Osteocyte (in vitro differentiated cells): ENCODE data around the gene SH2D2A. TPM values are rescaled to one million over a fixed set of nuclear protein-coding genes. Genes with fewer than 3 reads are reported as not detected.

Experiments
- DNase-seq: peaks from one replicate; pipeline ENCODE4 v3.0.0; 2021; ENCODE audit warnings: mixed read lengths; ENCODE audit not compliant: unreplicated experiment; ENCODE audit errors: extremely low spot score
- H3K27ac Mint-ChIP-seq: one replicate; pipeline ENCODE4 v1.8.0; 2021; ENCODE audit warnings: mild to moderate bottlenecking, mixed read lengths; ENCODE audit not compliant: unreplicated experiment
- H3K27me3 Mint-ChIP-seq: one replicate; pipeline ENCODE4 v1.8.0; 2021; ENCODE audit warnings: mixed read lengths; ENCODE audit not compliant: unreplicated experiment
- H3K36me3 Mint-ChIP-seq: one replicate; pipeline ENCODE4 v1.8.0; 2021; ENCODE audit warnings: mixed read lengths; ENCODE audit not compliant: unreplicated experiment
- H3K4me1 Mint-ChIP-seq: one replicate; pipeline ENCODE4 v1.8.0; 2021; ENCODE audit warnings: mixed read lengths; ENCODE audit not compliant: unreplicated experiment
- H3K4me3 Mint-ChIP-seq: one replicate; pipeline ENCODE4 v1.8.0; 2021; ENCODE audit warnings: mild to moderate bottlenecking, moderate library complexity, mixed read lengths; ENCODE audit not compliant: unreplicated experiment
- H3K9me3 Mint-ChIP-seq: one replicate; pipeline ENCODE4 v1.8.0; 2021; ENCODE audit warnings: mixed read lengths; ENCODE audit not compliant: unreplicated experiment
- total RNA-seq: library from RNA; stranded (reverse); gene quantifications from 2 replicates; pipeline ENCODE4 v1.2.1, GENCODE V29; 2021
- TF ChIP-seq, protein P1 (sequence below): fragments of 200-600 bp; sonication (generic); IDR thresholded peaks from 2 replicates; pipeline ENCODE4 v1.5.0; 2021; ENCODE audit warnings: antibody characterized with exemption, mild to moderate bottlenecking, moderate library complexity

The SH2D2A gene
- total RNA-seq, 1 donor from 2014 or later, result not detected

DNA sequence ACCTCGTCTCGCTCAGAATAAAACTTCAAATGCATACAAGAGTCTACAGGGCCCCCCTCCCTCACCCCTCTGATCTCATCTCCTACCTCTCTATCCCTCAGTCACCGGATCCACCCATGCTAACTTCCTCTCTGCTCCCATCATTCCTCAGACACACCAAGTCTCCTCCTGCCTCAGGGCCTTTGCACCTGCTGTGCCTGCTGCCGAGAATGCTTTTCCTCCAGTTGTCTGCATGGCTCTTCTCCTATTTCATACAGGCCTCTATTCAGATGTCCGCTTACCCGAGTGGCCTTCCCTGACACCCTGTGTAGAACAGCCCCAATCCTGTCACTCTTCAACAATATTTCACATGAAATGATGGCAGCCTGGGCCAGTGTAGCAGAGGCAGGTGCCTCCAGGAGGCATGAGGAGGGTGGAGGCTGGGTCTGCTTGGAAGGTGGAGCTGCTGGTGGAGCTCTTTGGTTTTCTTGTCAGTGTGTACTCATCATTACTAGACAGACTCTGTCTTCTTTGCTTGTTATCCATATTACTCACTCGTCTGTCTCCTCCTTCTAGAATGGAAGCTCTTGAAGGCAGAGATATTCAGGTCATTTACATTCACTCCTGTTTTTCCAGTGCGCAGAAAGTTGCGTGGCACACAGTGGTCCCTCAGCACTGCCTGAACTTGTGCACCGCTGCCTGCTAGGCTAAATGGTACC is 4.2 kb downstream of the SH2D2A start:
- TF ChIP-seq, protein P1, sequence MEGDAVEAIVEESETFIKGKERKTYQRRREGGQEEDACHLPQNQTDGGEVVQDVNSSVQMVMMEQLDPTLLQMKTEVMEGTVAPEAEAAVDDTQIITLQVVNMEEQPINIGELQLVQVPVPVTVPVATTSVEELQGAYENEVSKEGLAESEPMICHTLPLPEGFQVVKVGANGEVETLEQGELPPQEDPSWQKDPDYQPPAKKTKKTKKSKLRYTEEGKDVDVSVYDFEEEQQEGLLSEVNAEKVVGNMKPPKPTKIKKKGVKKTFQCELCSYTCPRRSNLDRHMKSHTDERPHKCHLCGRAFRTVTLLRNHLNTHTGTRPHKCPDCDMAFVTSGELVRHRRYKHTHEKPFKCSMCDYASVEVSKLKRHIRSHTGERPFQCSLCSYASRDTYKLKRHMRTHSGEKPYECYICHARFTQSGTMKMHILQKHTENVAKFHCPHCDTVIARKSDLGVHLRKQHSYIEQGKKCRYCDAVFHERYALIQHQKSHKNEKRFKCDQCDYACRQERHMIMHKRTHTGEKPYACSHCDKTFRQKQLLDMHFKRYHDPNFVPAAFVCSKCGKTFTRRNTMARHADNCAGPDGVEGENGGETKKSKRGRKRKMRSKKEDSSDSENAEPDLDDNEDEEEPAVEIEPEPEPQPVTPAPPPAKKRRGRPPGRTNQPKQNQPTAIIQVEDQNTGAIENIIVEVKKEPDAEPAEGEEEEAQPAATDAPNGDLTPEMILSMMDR, result no peak
- H3K27me3 Mint-ChIP-seq, result peaks cover 14% of the 10 kb centered on the region
- no peaks in the 10 kb centered on the region for H3K9me3 Mint-ChIP-seq
- no peaks in the 10 kb centered on the region for H3K36me3 Mint-ChIP-seq
- no peak overlapping the region for H3K4me3 Mint-ChIP-seq
- no peak for DNase-seq
- H3K27ac Mint-ChIP-seq, result no peak overlapping the region
- peaks cover 20% of the 10 kb centered on the region for H3K4me1 Mint-ChIP-seq

DNA sequence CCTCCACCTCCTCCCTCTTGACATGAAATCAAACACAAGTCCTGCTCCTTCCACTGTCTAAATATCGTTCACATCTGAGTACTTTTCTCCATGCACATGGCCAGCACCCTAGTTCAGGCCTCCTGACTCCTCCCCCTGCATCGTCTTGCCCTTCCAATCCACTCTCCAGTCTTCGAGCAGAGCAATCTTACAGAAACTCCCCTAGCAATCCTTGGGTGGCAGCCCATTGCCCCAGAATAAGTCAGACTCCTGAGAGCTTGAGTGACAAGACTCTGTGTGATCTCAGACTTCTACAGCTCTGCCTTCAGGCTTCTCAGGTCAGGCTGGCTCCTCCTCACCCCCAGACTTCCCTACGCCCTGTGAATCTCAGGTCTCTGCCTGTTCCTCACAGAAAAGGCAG is 5.5 kb downstream of the SH2D2A start:
- Mint-ChIP-seq H3K4me3 (no peak overlapping the region), H3K36me3 (no peaks in the 10 kb centered on the region), H3K27ac (no peak overlapping the region), H3K4me1 (peaks cover 21% of the 10 kb centered on the region), H3K9me3 (no peaks in the 10 kb centered on the region), H3K27me3 (peaks cover 14% of the 10 kb centered on the region)
- DNase-seq, result no peak
- TF ChIP-seq, protein P1, result no peak

DNA sequence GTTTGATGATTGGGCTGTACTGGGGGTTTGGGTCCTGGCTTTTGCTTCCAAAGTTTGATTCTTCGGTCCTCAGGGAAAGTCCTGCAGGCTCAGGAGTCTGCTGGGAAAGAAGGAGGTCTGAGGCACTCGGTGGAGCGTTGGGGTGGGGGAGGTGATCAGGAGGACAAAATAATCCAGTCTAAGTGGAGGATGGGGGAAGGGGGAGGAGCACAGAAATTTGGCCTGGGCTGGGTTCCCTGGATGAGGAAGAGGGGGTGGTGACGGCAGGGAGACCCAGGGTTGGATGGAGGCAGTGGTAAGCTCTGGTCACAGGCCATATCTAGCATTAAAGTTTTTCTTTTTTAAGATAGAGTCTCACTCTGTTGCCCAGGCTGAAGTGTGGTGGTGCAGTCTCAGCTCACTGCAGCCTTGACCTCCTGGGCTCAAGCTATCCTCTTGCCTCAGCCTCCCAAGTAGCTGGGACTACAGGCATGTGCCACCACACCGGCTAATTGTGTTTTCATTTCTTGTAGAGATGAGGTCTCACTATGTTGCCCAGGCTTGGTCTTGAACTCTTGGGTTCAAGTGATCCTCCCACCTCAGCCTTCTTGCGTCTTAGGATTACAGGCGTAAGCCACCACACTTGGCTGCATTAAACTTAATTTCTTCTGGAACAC is 6.8 kb downstream of the SH2D2A start:
- TF ChIP-seq, protein P1, result no peak
- Mint-ChIP-seq H3K27me3 (peaks cover 14% of the 10 kb centered on the region), H3K9me3 (no peaks in the 10 kb centered on the region), H3K36me3 (no peaks in the 10 kb centered on the region), H3K4me1 (peaks cover 18% of the 10 kb centered on the region), H3K27ac (no peak overlapping the region), H3K4me3 (no peak overlapping the region)
- no peak for DNase-seq

DNA sequence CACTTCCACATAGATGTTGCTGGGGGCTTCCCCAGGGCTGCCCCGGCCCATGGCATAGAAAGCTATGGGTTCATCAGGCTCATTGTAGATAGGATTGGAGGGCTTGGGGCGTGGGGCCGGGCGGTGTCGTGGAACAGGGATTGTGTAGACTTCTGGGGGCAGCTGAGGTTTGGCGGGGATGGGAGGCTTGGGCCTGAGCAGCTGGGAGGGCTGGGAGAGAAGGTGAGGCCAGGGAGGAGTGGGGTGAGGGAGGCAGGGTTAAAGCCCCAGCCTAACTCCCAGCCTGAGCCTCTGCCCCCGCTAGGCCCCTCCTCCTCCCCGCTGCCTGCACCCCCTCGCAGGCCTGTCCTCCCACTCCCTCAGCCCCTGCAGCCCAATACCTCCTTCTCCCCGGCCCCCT is 7.4 kb downstream of the SH2D2A start:
- H3K9me3 Mint-ChIP-seq, result no peaks in the 10 kb centered on the region
- H3K4me1 Mint-ChIP-seq, result peaks cover 12% of the 10 kb centered on the region
- DNase-seq, result no peak
- H3K36me3 Mint-ChIP-seq, result no peaks in the 10 kb centered on the region
- no peak overlapping the region for H3K4me3 Mint-ChIP-seq
- H3K27me3 Mint-ChIP-seq, result peaks cover 14% of the 10 kb centered on the region
- H3K27ac Mint-ChIP-seq, result no peak overlapping the region
- TF ChIP-seq, protein P1, result no peak

DNA sequence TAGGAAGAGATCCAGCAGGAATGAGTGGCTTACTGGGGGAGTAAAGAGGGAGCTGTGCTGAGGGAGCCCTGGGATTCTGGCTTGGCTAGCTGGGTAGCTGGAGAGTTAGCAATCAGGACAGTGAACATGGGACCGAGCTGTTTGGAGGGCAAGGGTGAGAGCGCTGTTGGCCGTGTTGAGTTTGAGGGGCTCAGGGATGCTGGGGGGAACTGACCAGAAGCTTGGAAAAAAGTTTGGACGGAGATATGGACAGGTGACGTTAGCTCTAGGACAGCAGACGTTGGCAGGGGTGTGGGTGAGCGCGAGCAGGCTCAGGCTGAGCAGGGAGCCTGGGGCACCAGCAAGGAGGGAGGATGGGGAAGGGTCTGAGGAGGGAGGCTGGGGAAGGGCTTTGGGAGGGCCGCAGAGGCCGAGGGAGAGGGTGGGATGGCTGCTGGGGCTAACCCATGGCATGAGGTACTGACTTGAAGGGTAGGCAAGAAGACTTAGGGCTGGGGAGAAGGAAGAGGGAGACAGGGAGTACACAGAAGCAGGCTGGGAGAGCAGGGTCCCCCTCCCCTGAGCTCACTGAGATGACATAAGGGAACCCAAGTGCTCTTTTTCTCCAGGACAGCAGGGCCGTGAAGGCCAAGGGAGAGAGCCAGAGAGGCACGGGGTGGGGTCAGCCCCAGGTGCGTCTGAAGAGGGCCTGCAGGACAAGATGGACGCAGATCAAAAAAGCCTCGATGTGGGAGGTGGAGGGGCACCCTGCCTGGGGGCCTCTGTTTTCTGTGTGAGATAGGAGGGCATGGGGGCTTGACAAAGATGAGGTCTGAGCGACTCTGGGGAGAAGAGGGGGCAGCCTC is 8.2 kb downstream of the SH2D2A start:
- no peak for DNase-seq
- Mint-ChIP-seq H3K9me3 (no peaks in the 10 kb centered on the region), H3K27ac (no peak overlapping the region), H3K27me3 (peaks cover 14% of the 10 kb centered on the region), H3K4me3 (no peak overlapping the region), H3K4me1 (peaks cover 12% of the 10 kb centered on the region), H3K36me3 (no peaks in the 10 kb centered on the region)
- TF ChIP-seq, protein P1, result no peak
